Subcutaneous abdominal adipose tissue (tissue), 5 donors: Measurements from ENCODE around the gene RAD51D.

Source experiments
- H3K27ac ChIP-seq: one replicate; pipeline ENCODE4 v1.7.0; 2013; ENCODE audit warnings: low read depth, mild to moderate bottlenecking, inconsistent platforms, low read length, moderate library complexity
- H3K27me3 ChIP-seq, 5 donors: one replicate each; pipeline ENCODE4 v1.7.0; 2013; ENCODE audit warnings: low read length in 5 of 5, inconsistent platforms in 1 of 5; ENCODE audit not compliant: control insufficient read depth in 5 of 5, insufficient read depth in 4 of 5
- H3K36me3 ChIP-seq, 5 donors: one replicate each; pipeline ENCODE4 v1.7.0; 2013; ENCODE audit warnings: low read length in 5 of 5; ENCODE audit not compliant: control insufficient read depth in 5 of 5, insufficient read depth in 5 of 5
- H3K4me1 ChIP-seq, 5 donors: one replicate each; pipeline ENCODE4 v1.7.0; 2013; ENCODE audit warnings: low read length in 5 of 5, mild to moderate bottlenecking in 3 of 5, moderate library complexity in 1 of 5; ENCODE audit not compliant: control insufficient read depth in 5 of 5, insufficient read depth in 5 of 5
- H3K4me3 ChIP-seq, 5 donors: one replicate each; pipeline ENCODE4 v1.7.0; 2013; ENCODE audit warnings: low read length in 5 of 5, low read depth in 1 of 5
- H3K9ac ChIP-seq, 5 donors: one replicate each; pipeline ENCODE4 v1.7.0; 2013; ENCODE audit warnings: low read length in 5 of 5, mild to moderate bottlenecking in 4 of 5, moderate library complexity in 3 of 5
- H3K9me3 ChIP-seq, 5 donors: one replicate each; pipeline ENCODE4 v1.7.0; 2013; ENCODE audit warnings: low read length in 5 of 5; ENCODE audit not compliant: control insufficient read depth in 5 of 5
- donor health status: healthy.
- donor health status: healthy.
- donor health status: healthy.
- donor health status: healthy.
- donor health status: healthy.

Gene RAD51D

GRCh38 chr17:35073991-35074627 is 45.6 kb downstream of the RAD51D start:
- H3K36me3 ChIP-seq: peaks cover 0 to under 1% (median 0%) of the 10 kb centered on the region in 5 donors
- no peak overlapping the region for H3K9ac ChIP-seq
- H3K27ac ChIP-seq: no peak overlapping the region
- H3K9me3 ChIP-seq: no peaks in the 10 kb centered on the region
- no peaks in the 10 kb centered on the region for H3K27me3 ChIP-seq
- no peaks in the 10 kb centered on the region for H3K4me1 ChIP-seq
- no peak overlapping the region for H3K4me3 ChIP-seq

GRCh38 chr17:35073183-35073790 is 46.4 kb downstream of the RAD51D start:
- H3K4me3 ChIP-seq: no peak overlapping the region
- no peaks in the 10 kb centered on the region for H3K4me1 ChIP-seq
- no peaks in the 10 kb centered on the region for H3K27me3 ChIP-seq
- H3K36me3 ChIP-seq: peaks cover 0 to 5% (median 0%) of the 10 kb centered on the region in 5 donors
- no peak overlapping the region for H3K9ac ChIP-seq
- no peaks in the 10 kb centered on the region for H3K9me3 ChIP-seq
- no peak overlapping the region for H3K27ac ChIP-seq

GRCh38 chr17:35069311-35069710 is 50.3 kb downstream of the RAD51D start:
- Histone ChIP-seq H3K27me3 (no peaks in the 10 kb centered on the region), H3K9me3 (no peaks in the 10 kb centered on the region), H3K4me3 (no peak overlapping the region), H3K27ac (no peak overlapping the region), H3K4me1 (peaks cover 0 to 14% (median 3%) of the 10 kb centered on the region in 5 donors), H3K36me3 (peaks cover 0 to 5% (median 0%) of the 10 kb centered on the region in 5 donors), H3K9ac (no peak overlapping the region)

- H3K27ac ChIP-seq: no peak overlapping the region
- peaks cover 0 to 5% (median 0%) of the 10 kb centered on the region in 5 donors for H3K36me3 ChIP-seq
- no peaks in the 10 kb centered on the region for H3K9me3 ChIP-seq
- H3K27me3 ChIP-seq: no peaks in the 10 kb centered on the region
- H3K4me3 ChIP-seq: no peak overlapping the region
- H3K9ac ChIP-seq: no peak overlapping the region
- peaks cover 3 to 21% (median 12%) of the 10 kb centered on the region in 5 donors for H3K4me1 ChIP-seq
Observed at GRCh38 chr17:35068249-35068648, 51.4 kb downstream of the RAD51D start.

- Histone ChIP-seq H3K36me3 (peaks cover 0 to 5% (median 0%) of the 10 kb centered on the region in 5 donors), H3K9ac (no peak overlapping the region), H3K4me3 (no peak overlapping the region), H3K27ac (no peak overlapping the region), H3K27me3 (no peaks in the 10 kb centered on the region), H3K4me1 (peaks cover 3 to 30% (median 19%) of the 10 kb centered on the region in 5 donors), H3K9me3 (no peaks in the 10 kb centered on the region)
Observed at GRCh38 chr17:35065880-35066279, 53.8 kb downstream of the RAD51D start.

- H3K9ac ChIP-seq: peak overlapping the region in 2 of 5 donors; percentile 61 to 73
- peak overlapping the region; percentile 86 for H3K27ac ChIP-seq
- H3K4me3 ChIP-seq: no peak overlapping the region
- peaks cover 0 to 5% (median 0%) of the 10 kb centered on the region in 5 donors for H3K36me3 ChIP-seq
- peaks cover 3 to 36% (median 19%) of the 10 kb centered on the region in 5 donors for H3K4me1 ChIP-seq
- H3K27me3 ChIP-seq: no peaks in the 10 kb centered on the region
- no peaks in the 10 kb centered on the region for H3K9me3 ChIP-seq
Observed at GRCh38 chr17:35064516-35065215, 55.0 kb downstream of the RAD51D start.

- Histone ChIP-seq H3K27me3 (no peaks in the 10 kb centered on the region), H3K9ac (peak within 1 kb of the TSS; percentile 24 to 73 (median 61)), H3K9me3 (no peaks in the 10 kb centered on the region), H3K4me3 (peak within 1 kb of the TSS; percentile 39 to 70 (median 59)), H3K27ac (peak within 1 kb of the TSS; percentile 86), H3K4me1 (peaks cover 3 to 36% (median 19%) of the 10 kb centered on the region in 5 donors), H3K36me3 (no peaks in the 10 kb centered on the region)
Observed at GRCh38 chr17:35063514-35064223, 56.0 kb downstream of the RAD51D start, which contains the start of gene RFFL. TSS of gene RFFL (minus strand) at chr17:35063707. CDS start at chr17:35026553, 37,154 bp downstream.

GRCh38 chr17:35062308-35062707 is 57.4 kb downstream of the RAD51D start:
- Histone ChIP-seq H3K27ac (no peak overlapping the region), H3K4me1 (peaks cover 3 to 36% (median 19%) of the 10 kb centered on the region in 5 donors), H3K27me3 (no peaks in the 10 kb centered on the region), H3K4me3 (no peak overlapping the region), H3K9ac (no peak overlapping the region), H3K36me3 (no peaks in the 10 kb centered on the region), H3K9me3 (no peaks in the 10 kb centered on the region)

GRCh38 chr17:35057332-35057915 is 62.2 kb downstream of the RAD51D start:
- Histone ChIP-seq H3K36me3 (no peaks in the 10 kb centered on the region), H3K4me1 (peaks cover 0 to 12% (median 7%) of the 10 kb centered on the region in 5 donors), H3K9ac (no peak overlapping the region), H3K9me3 (no peaks in the 10 kb centered on the region), H3K27ac (no peak overlapping the region), H3K4me3 (no peak overlapping the region), H3K27me3 (no peaks in the 10 kb centered on the region)
